HEK293 (cell line): ENCODE data around the gene SETD1A.

Experiments used
- GLIS2 ChIP-seq: fragments of 450-650 bp; formaldehyde crosslinking; IDR thresholded peaks from 2 replicates; pipeline ENCODE4 v1.5.1; 2016; ENCODE audit warnings: missing biosample characterization, missing genetic modification characterization
- KLF17 ChIP-seq: fragments of 450-650 bp; formaldehyde crosslinking; IDR thresholded peaks from 2 replicates; pipeline ENCODE4 v1.5.1; 2016; ENCODE audit warnings: missing biosample characterization, missing genetic modification characterization
- KLF7 ChIP-seq: fragments of 450-650 bp; formaldehyde crosslinking; IDR thresholded peaks from 2 replicates; pipeline ENCODE4 v1.5.1; 2016; ENCODE audit warnings: missing biosample characterization, missing genetic modification characterization, borderline replicate concordance
- KLF8 ChIP-seq: fragments of 450-650 bp; formaldehyde crosslinking; IDR thresholded peaks from 2 replicates; pipeline ENCODE4 v1.5.1; 2016; ENCODE audit warnings: missing biosample characterization, missing genetic modification characterization
- MEIS1 ChIP-seq: sonication (generic); formaldehyde crosslinking; IDR thresholded peaks from 2 replicates; pipeline ENCODE4 v1.8.1; 2022; ENCODE audit warnings: missing genetic modification reagents, mild to moderate bottlenecking, borderline replicate concordance
- PBX3 ChIP-seq: sonication (generic); formaldehyde crosslinking; IDR thresholded peaks from 2 replicates; pipeline ENCODE4 v1.8.1; 2022; ENCODE audit warnings: mild to moderate bottlenecking, moderate library complexity, missing genetic modification reagents
- SP3 ChIP-seq: fragments of 450-650 bp; formaldehyde crosslinking; IDR thresholded peaks from 2 replicates; pipeline ENCODE4 v1.5.1; 2016; ENCODE audit warnings: missing biosample characterization, missing genetic modification characterization
- WT1 ChIP-seq: fragments of 450-650 bp; formaldehyde crosslinking; IDR thresholded peaks from 2 replicates; pipeline ENCODE4 v1.5.1; 2016; ENCODE audit warnings: missing biosample characterization, missing genetic modification characterization
- ZBTB17 ChIP-seq: fragments of 450-650 bp; formaldehyde crosslinking; IDR thresholded peaks from 2 replicates; pipeline ENCODE4 v1.5.1; 2016; ENCODE audit warnings: missing biosample characterization, missing genetic modification characterization
- ZEB2 ChIP-seq: fragments of 450-650 bp; formaldehyde crosslinking; IDR thresholded peaks from 2 replicates; pipeline ENCODE4 v1.5.1; 2016; ENCODE audit warnings: missing biosample characterization, missing genetic modification characterization
- ZFP3 ChIP-seq: fragments of 450-650 bp; formaldehyde crosslinking; IDR thresholded peaks from 2 replicates; pipeline ENCODE4 v1.5.1; 2016; ENCODE audit warnings: low read depth, missing biosample characterization, missing genetic modification characterization
- ZNF146 ChIP-seq: fragments of 450-650 bp; formaldehyde crosslinking; IDR thresholded peaks from 2 replicates; pipeline ENCODE4 v1.5.1; 2016; ENCODE audit warnings: missing biosample characterization, missing genetic modification characterization
- ZNF19 ChIP-seq: fragments of 450-650 bp; formaldehyde crosslinking; IDR thresholded peaks from 2 replicates; pipeline ENCODE4; 2016; ENCODE audit warnings: missing biosample characterization, missing genetic modification characterization, low read depth
- ZNF274 ChIP-seq, 2 experiments: fragments of 200-500 bp in 1 of 2; fragments of 450-650 bp in 1 of 2; sonication (Bioruptor generic) in 1 of 2; formaldehyde crosslinking in 1 of 2; IDR thresholded peaks; 2 replicates each; pipeline versions ENCODE4 v1.5.1 to v1.6.1; 2014 to 2016; ENCODE audit warnings: borderline replicate concordance in 1 of 2, inconsistent platforms in 1 of 2, low read length in 1 of 2, missing biosample characterization in 1 of 2, missing genetic modification characterization in 1 of 2
- ZNF302 ChIP-seq: fragments of 450-650 bp; formaldehyde crosslinking; IDR thresholded peaks from 2 replicates; pipeline ENCODE4 v1.5.1; 2016; ENCODE audit warnings: missing biosample characterization, missing genetic modification characterization, low read depth
- ZNF335 ChIP-seq: fragments of 450-650 bp; formaldehyde crosslinking; conservative IDR thresholded peaks from 2 replicates; pipeline ENCODE4 v1.5.1; 2016; ENCODE audit warnings: missing biosample characterization, missing genetic modification characterization
- ZNF341 ChIP-seq: fragments of 450-650 bp; formaldehyde crosslinking; IDR thresholded peaks from 2 replicates; pipeline ENCODE4; 2016; ENCODE audit warnings: low read depth, missing biosample characterization, missing genetic modification characterization
- ZNF366 ChIP-seq: fragments of 450-650 bp; formaldehyde crosslinking; conservative IDR thresholded peaks from 2 replicates; pipeline ENCODE4 v1.5.1; 2016; ENCODE audit warnings: missing biosample characterization, missing genetic modification characterization
- ZNF423 ChIP-seq: fragments of 450-650 bp; formaldehyde crosslinking; IDR thresholded peaks from 2 replicates; pipeline ENCODE4 v1.5.1; 2016; ENCODE audit warnings: missing biosample characterization, missing genetic modification characterization
- ZNF561 ChIP-seq: fragments of 450-650 bp; IDR thresholded peaks from 2 replicates; pipeline ENCODE4 v1.5.1; 2018; ENCODE audit warnings: missing biosample characterization, missing genetic modification characterization, borderline replicate concordance
- ZNF600 ChIP-seq: fragments of 450-650 bp; formaldehyde crosslinking; IDR thresholded peaks from 2 replicates; pipeline ENCODE4 v1.5.1; 2016; ENCODE audit warnings: missing biosample characterization, missing genetic modification characterization
- ZNF621 ChIP-seq: fragments of 450-650 bp; formaldehyde crosslinking; IDR thresholded peaks from 2 replicates; pipeline ENCODE4 v1.5.1; 2017; ENCODE audit warnings: missing biosample characterization, missing genetic modification characterization
- ZNF629 ChIP-seq: fragments of 450-650 bp; formaldehyde crosslinking; IDR thresholded peaks from 2 replicates; pipeline ENCODE4 v1.5.1; 2017; ENCODE audit warnings: missing biosample characterization, missing genetic modification characterization
- ZNF677 ChIP-seq: fragments of 450-650 bp; IDR thresholded peaks from 2 replicates; pipeline ENCODE4 v1.5.0; 2018; ENCODE audit warnings: missing biosample characterization, mild to moderate bottlenecking, missing genetic modification characterization, moderate library complexity
- ZNF776 ChIP-seq: fragments of 450-650 bp; formaldehyde crosslinking; IDR thresholded peaks from 2 replicates; pipeline ENCODE4 v1.5.0; 2017; ENCODE audit warnings: missing biosample characterization, missing genetic modification characterization, borderline replicate concordance
- ZNF791 ChIP-seq: fragments of 450-650 bp; formaldehyde crosslinking; IDR thresholded peaks from 2 replicates; pipeline ENCODE4 v1.5.1; 2016; ENCODE audit warnings: missing biosample characterization, missing genetic modification characterization
- ZSCAN23 ChIP-seq: fragments of 450-650 bp; formaldehyde crosslinking; IDR thresholded peaks from 2 replicates; pipeline ENCODE4 v1.5.1; 2016; ENCODE audit warnings: missing biosample characterization, missing genetic modification characterization
- TF ChIP-seq, protein P1 (sequence below): fragments of 450-650 bp; formaldehyde crosslinking; IDR thresholded peaks from 2 replicates; pipeline ENCODE4 v1.5.1; 2016; ENCODE audit warnings: missing biosample characterization, missing genetic modification characterization
- TF ChIP-seq, protein P2 (sequence below): fragments of 450-650 bp; formaldehyde crosslinking; IDR thresholded peaks from 2 replicates; pipeline ENCODE4 v1.5.1; 2016; ENCODE audit warnings: missing biosample characterization, missing genetic modification characterization, borderline replicate concordance

Gene SETD1A

GRCh38 chr16:30956601-30957455 is 726 bp upstream of the SETD1A start (continued):
- 0 out of 2 replicates have a peak, but pooled peaks have one; percentile 96 for TF ChIP-seq ZBTB17 (tag by site-specific recombination)
- TF ChIP-seq ZNF677 (tag by site-specific recombination) = peak; percentile 46; the same call in 1 of the 2 replicates
- TF ChIP-seq ZSCAN23 (tag by site-specific recombination) = no peak
- no peak for TF ChIP-seq ZFP3 (tag by site-specific recombination)
- no peak for TF ChIP-seq ZNF366
- no peak for TF ChIP-seq ZNF302 (tag by site-specific recombination)
- TF ChIP-seq KLF17 = peak; percentile 73; the same call in 1 of the 2 replicates
- no peak for TF ChIP-seq PBX3
- TF ChIP-seq ZNF629 = no peak
- no peak; the same call in 1 of the 2 replicates for TF ChIP-seq KLF8 (tag by site-specific recombination)
- TF ChIP-seq GLIS2 (tag by site-specific recombination) = peak; percentile 95
- no peak for TF ChIP-seq ZNF621 (tag by site-specific recombination)
- TF ChIP-seq ZNF600 = no peak
- no peak for TF ChIP-seq ZNF561 (tag by site-specific recombination)
- TF ChIP-seq, protein P1, sequence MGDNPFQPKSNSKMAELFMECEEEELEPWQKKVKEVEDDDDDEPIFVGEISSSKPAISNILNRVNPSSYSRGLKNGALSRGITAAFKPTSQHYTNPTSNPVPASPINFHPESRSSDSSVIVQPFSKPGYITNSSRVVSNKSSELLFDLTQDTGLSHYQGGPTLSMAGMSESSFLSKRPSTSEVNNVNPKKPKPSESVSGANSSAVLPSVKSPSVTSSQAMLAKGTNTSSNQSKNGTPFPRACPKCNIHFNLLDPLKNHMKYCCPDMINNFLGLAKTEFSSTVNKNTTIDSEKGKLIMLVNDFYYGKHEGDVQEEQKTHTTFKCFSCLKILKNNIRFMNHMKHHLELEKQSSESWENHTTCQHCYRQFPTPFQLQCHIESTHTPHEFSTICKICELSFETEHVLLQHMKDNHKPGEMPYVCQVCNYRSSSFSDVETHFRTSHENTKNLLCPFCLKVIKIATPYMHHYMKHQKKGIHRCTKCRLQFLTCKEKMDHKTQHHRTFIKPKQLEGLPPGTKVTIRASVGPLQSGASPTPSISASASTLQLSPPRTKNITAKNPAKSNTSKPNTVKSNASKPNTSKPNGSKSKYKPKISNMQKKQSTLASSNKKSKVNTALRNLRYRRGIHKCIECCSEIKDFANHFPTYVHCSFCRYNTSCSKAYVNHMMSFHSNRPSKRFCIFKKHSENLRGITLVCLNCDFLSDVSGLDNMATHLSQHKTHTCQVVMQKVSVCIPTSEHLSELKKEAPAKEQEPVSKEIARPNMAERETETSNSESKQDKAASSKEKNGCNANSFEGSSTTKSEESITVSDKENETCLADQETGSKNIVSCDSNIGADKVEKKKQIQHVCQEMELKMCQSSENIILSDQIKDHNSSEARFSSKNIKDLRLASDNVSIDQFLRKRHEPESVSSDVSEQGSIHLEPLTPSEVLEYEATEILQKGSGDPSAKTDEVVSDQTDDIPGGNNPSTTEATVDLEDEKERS (tag by site-specific recombination) = no peak
- TF ChIP-seq, protein P2, sequence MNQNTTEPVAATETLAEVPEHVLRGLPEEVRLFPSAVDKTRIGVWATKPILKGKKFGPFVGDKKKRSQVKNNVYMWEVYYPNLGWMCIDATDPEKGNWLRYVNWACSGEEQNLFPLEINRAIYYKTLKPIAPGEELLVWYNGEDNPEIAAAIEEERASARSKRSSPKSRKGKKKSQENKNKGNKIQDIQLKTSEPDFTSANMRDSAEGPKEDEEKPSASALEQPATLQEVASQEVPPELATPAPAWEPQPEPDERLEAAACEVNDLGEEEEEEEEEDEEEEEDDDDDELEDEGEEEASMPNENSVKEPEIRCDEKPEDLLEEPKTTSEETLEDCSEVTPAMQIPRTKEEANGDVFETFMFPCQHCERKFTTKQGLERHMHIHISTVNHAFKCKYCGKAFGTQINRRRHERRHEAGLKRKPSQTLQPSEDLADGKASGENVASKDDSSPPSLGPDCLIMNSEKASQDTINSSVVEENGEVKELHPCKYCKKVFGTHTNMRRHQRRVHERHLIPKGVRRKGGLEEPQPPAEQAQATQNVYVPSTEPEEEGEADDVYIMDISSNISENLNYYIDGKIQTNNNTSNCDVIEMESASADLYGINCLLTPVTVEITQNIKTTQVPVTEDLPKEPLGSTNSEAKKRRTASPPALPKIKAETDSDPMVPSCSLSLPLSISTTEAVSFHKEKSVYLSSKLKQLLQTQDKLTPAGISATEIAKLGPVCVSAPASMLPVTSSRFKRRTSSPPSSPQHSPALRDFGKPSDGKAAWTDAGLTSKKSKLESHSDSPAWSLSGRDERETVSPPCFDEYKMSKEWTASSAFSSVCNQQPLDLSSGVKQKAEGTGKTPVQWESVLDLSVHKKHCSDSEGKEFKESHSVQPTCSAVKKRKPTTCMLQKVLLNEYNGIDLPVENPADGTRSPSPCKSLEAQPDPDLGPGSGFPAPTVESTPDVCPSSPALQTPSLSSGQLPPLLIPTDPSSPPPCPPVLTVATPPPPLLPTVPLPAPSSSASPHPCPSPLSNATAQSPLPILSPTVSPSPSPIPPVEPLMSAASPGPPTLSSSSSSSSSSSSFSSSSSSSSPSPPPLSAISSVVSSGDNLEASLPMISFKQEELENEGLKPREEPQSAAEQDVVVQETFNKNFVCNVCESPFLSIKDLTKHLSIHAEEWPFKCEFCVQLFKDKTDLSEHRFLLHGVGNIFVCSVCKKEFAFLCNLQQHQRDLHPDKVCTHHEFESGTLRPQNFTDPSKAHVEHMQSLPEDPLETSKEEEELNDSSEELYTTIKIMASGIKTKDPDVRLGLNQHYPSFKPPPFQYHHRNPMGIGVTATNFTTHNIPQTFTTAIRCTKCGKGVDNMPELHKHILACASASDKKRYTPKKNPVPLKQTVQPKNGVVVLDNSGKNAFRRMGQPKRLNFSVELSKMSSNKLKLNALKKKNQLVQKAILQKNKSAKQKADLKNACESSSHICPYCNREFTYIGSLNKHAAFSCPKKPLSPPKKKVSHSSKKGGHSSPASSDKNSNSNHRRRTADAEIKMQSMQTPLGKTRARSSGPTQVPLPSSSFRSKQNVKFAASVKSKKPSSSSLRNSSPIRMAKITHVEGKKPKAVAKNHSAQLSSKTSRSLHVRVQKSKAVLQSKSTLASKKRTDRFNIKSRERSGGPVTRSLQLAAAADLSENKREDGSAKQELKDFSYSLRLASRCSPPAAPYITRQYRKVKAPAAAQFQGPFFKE (tag by site-specific recombination) = no peak
- no peak for TF ChIP-seq ZNF791 (tag by site-specific recombination)
- TF ChIP-seq ZNF146 (tag by site-specific recombination) = 0 out of 2 replicates have a peak, but pooled peaks have one; percentile 3
- TF ChIP-seq SP3 (tag by site-specific recombination) = no peak
- TF ChIP-seq ZNF335 = peak; percentile 96
- no peak for TF ChIP-seq ZNF19
- no peak for TF ChIP-seq ZNF341
- TF ChIP-seq ZNF274 (IDR thresholded peaks at IDR 0.05; ENCODE audit: low read length) = no peak
- no peak for TF ChIP-seq ZNF274 (tag by site-specific recombination; IDR thresholded peaks at IDR 0.05; ENCODE audit: borderline replicate concordance)
- 0 out of 2 replicates have a peak, but pooled peaks have one; percentile 30 for TF ChIP-seq KLF7
- TF ChIP-seq ZNF776 (tag by site-specific recombination) = no peak
- no peak for TF ChIP-seq MEIS1 (CRISPR knock-in tag)
- no peak for TF ChIP-seq ZEB2 (tag by site-specific recombination)
- TF ChIP-seq WT1 (tag by site-specific recombination) = no peak
- TF ChIP-seq ZNF423 (tag by site-specific recombination) = no peak
